Measurements from ENCODE around the gene EPSTI1. TPM values are rescaled to one million over a fixed set of nuclear protein-coding genes. Genes with fewer than 3 reads are reported as not detected.

The EPSTI1 gene
- total and polyA plus RNA-seq, 10 of the 15 experiments (the other 5 are each of a cell fraction or from before 2014, with no cell fraction given) = 4.7 to 32.0 (median 24.2) TPM

DNA sequence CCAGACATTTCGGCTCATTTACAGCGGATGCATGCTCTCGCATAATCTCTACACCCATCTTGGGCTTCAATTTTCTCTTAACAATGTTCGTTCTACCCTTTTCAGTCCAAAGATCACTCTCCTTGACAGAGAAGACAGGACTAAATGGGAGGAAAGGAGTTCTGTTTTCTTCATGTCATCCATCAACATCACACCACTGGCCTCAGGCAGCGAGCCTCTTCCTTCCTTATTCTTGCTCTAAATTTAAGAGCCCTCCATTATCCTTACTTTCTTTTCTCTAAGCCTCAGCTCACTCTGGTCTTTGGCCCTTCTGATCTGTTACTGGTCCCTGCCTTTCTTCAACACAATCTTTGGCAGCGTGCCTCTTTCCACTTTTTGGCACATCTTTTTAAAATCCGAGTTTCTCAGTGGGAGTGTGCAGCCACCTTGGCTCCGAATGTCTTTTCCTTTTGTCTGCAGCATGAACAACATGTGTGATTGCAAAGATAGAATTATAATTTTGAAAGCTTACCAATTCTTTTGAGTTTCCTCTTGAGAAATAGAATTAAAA lies 111.9 kb downstream of the EPSTI1 start (continued):
- no peak for TF ChIP-seq MXI1 (IDR thresholded peaks at IDR 0.05; ENCODE audit: low read depth, low read length)

GRCh38 chr13:42878721-42879120 lies 113.3 kb downstream of the EPSTI1 start:
- H3K4me3 ChIP-seq = no peak overlapping the region
- CTCF ChIA-PET = interaction anchor here (1.8 to 2.1 kb wide), 2 partner anchors 67 to 534 kb away, joined by 4 read pairs; no protein-coding TSS in a partner anchor
- H3K79me2 ChIP-seq (ENCODE audit: control insufficient read depth, insufficient read depth, low read length) = no peaks in the 10 kb centered on the region
- FAIRE-seq (no peak), ATAC-seq (no peak), DNase-seq (ENCODE audit: low read depth, low spot score) (no peak)
- WGBS (ENCODE audit: insufficient coverage, insufficient replicate concordance, low lambda C conversion rate, missing lambda C conversion rate) = 62% methylated on average over 3 of the region's 3 CpGs
- no peaks in the 10 kb centered on the region for H3K36me3 ChIP-seq (ENCODE audit: control insufficient read depth in 2 of 2, insufficient read depth in 2 of 2, low read length in 1 of 2)
- no peak overlapping the region for H3K4me2 ChIP-seq (ENCODE audit: control insufficient read depth, insufficient read depth)
- no peak for TF ChIP-seq ZZZ3 (IDR thresholded peaks at IDR 0.05; ENCODE audit: control insufficient read depth, insufficient read length, low read depth)
- no peak overlapping the region for H2AFZ ChIP-seq (ENCODE audit: control insufficient read depth, low read depth, low read length)
- no peak overlapping the region for H3K9ac ChIP-seq (ENCODE audit: control insufficient read depth, insufficient read depth, low read length)
- intact Hi-C loops (cut with micrococcal nuclease; ENCODE audit: unreplicated experiment) (loop anchor here (5.0 kb wide), 2 partner anchors 281 to 601 kb away; no protein-coding TSS in a partner anchor), in situ Hi-C loops (cut with MboI) (no loop called here)
- H3K9me3 ChIP-seq (replicated peaks; ENCODE audit: control insufficient read depth, insufficient read depth, low read length) = no peaks in the 10 kb centered on the region
- no TSS peak for BruUV-seq (replicated peaks)
- no peak overlapping the region for H3K27ac ChIP-seq (ENCODE audit: control insufficient read depth, insufficient read depth)
- H3K4me1 ChIP-seq (ENCODE audit: control insufficient read depth, insufficient read depth, low read length) = peaks cover 14% of the 10 kb centered on the region
- RAD21 ChIA-PET (ENCODE audit: unreplicated experiment) = interaction anchor here (1.4 kb wide), 1 partner anchor 206 kb away, joined by 3 read pairs; no protein-coding TSS in a partner anchor
- H3K27me3 ChIP-seq (replicated peaks in 1 of 2; ENCODE audit: control insufficient read depth in 2 of 2, insufficient read depth in 2 of 2, low read length in 1 of 2) = no peaks in the 10 kb centered on the region
- POLR2A ChIA-PET = interaction anchor here (0.6 kb wide), 1 partner anchor 405 kb away, joined by 3 read pairs; no protein-coding TSS in a partner anchor
- SMC1A ChIA-PET (ENCODE audit: uncharacterized antibody, unreplicated experiment) = interaction anchor here (1.1 to 2.0 kb wide), 4 partner anchors 11 to 30 kb away, joined by 3 to 16 read pairs (median 4); no protein-coding TSS in a partner anchor
- no peaks in the 10 kb centered on the region for H4K20me1 ChIP-seq (ENCODE audit: control insufficient read depth, insufficient read depth)

All from GM12878 (cell line).